ENCODE results near the gene PRKG1.

DNA sequence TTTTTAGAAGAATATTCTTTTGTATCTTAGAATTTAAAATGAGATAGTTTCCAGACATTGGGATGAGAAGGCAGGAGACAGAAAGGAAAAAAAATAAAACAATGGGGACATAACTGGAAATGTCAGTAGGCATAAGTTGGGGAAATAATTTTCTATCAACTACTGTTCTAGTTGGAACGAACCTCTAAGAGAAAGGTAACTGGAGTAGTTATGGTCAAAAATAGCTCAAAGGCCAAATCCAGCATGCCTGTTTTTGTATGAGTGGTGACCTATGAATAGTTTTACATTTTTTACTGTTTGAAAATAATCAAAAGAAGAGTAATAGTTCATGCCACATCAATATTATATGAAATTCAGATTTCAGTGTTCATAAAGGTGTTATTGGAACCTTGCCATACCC lies 877.3 kb downstream of the PRKG1 start:
- TF ChIP-seq, protein P1, sequence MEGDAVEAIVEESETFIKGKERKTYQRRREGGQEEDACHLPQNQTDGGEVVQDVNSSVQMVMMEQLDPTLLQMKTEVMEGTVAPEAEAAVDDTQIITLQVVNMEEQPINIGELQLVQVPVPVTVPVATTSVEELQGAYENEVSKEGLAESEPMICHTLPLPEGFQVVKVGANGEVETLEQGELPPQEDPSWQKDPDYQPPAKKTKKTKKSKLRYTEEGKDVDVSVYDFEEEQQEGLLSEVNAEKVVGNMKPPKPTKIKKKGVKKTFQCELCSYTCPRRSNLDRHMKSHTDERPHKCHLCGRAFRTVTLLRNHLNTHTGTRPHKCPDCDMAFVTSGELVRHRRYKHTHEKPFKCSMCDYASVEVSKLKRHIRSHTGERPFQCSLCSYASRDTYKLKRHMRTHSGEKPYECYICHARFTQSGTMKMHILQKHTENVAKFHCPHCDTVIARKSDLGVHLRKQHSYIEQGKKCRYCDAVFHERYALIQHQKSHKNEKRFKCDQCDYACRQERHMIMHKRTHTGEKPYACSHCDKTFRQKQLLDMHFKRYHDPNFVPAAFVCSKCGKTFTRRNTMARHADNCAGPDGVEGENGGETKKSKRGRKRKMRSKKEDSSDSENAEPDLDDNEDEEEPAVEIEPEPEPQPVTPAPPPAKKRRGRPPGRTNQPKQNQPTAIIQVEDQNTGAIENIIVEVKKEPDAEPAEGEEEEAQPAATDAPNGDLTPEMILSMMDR (IDR thresholded peaks at IDR 0.05; ENCODE audit: low read depth, low read length, missing input control) = no peak
- no peak for TF ChIP-seq SP1 (IDR thresholded peaks at IDR 0.05)
- no peak for TF ChIP-seq TAF1 (conservative IDR thresholded peaks at IDR 0.05)
- TF ChIP-seq, protein P2, sequence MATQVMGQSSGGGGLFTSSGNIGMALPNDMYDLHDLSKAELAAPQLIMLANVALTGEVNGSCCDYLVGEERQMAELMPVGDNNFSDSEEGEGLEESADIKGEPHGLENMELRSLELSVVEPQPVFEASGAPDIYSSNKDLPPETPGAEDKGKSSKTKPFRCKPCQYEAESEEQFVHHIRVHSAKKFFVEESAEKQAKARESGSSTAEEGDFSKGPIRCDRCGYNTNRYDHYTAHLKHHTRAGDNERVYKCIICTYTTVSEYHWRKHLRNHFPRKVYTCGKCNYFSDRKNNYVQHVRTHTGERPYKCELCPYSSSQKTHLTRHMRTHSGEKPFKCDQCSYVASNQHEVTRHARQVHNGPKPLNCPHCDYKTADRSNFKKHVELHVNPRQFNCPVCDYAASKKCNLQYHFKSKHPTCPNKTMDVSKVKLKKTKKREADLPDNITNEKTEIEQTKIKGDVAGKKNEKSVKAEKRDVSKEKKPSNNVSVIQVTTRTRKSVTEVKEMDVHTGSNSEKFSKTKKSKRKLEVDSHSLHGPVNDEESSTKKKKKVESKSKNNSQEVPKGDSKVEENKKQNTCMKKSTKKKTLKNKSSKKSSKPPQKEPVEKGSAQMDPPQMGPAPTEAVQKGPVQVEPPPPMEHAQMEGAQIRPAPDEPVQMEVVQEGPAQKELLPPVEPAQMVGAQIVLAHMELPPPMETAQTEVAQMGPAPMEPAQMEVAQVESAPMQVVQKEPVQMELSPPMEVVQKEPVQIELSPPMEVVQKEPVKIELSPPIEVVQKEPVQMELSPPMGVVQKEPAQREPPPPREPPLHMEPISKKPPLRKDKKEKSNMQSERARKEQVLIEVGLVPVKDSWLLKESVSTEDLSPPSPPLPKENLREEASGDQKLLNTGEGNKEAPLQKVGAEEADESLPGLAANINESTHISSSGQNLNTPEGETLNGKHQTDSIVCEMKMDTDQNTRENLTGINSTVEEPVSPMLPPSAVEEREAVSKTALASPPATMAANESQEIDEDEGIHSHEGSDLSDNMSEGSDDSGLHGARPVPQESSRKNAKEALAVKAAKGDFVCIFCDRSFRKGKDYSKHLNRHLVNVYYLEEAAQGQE (IDR thresholded peaks at IDR 0.05) = no peak
- no peak for TF ChIP-seq RAD21 (IDR thresholded peaks at IDR 0.05)
- TF ChIP-seq, protein P3, sequence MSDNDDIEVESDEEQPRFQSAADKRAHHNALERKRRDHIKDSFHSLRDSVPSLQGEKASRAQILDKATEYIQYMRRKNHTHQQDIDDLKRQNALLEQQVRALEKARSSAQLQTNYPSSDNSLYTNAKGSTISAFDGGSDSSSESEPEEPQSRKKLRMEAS (IDR thresholded peaks at IDR 0.05) = no peak
- no peak for TF ChIP-seq GABPA (IDR thresholded peaks at IDR 0.05 in 1 of 2, conservative IDR thresholded peaks at IDR 0.05 in 1 of 2)
- no peak for TF ChIP-seq YY1 (IDR thresholded peaks at IDR 0.05)
